A673 (cell line): ENCODE measurements around the gene CYP27C1. TPM values are rescaled to one million over a fixed set of nuclear protein-coding genes. Genes with fewer than 3 reads are reported as not detected.

ENCODE experiments used
- BruUV-seq: library from RNA; stranded (reverse); fragments of 400-500 nt; replicated peaks from 2 replicates; lab custom pipeline; 2021; lab: Mats Ljungman, UMichigan
- CTCF ChIA-PET: fragments of 300-600 bp; sonication (Branson Sonifier 250); formaldehyde crosslinking; loops from one replicate; lab custom pipeline; 2022; ENCODE audit warnings: antibody characterized with exemption; lab: Charles Lee
- POLR2A ChIA-PET: fragments of 300-600 bp; sonication (Branson Sonifier 250); formaldehyde crosslinking; loops from one replicate; lab custom pipeline; 2022; ENCODE audit warnings: antibody characterized with exemption; ENCODE audit not compliant: low non-redundant PET; lab: Charles Lee
- DNase-seq: peaks from one replicate; pipeline ENCODE4 v3.0.0-alpha.2; 2015; ENCODE audit warnings: low spot score
- H3K27ac ChIP-seq: fragments of 200-600 bp; sonication (generic); 2 replicates; pipeline ENCODE4 v1.5.1; 2016; ENCODE audit warnings: mixed run types, low read depth, mild to moderate bottlenecking, mixed read lengths, antibody characterized with exemption, low read length; ENCODE audit not compliant: poor library complexity, severe bottlenecking
- H3K27me3 ChIP-seq: fragments of 200-600 bp; sonication (generic); replicated peaks from 2 replicates; pipeline ENCODE4 v1.6.1; 2017; ENCODE audit warnings: mixed run types, low read depth, mild to moderate bottlenecking, mixed read lengths, antibody characterized with exemption, low read length; ENCODE audit not compliant: insufficient read depth, poor library complexity
- H3K36me3 ChIP-seq: fragments of 200-600 bp; sonication (generic); 2 replicates; pipeline ENCODE4 v1.6.1; 2016; ENCODE audit warnings: mixed run types, mild to moderate bottlenecking, mixed read lengths, antibody characterized with exemption, low read length; ENCODE audit not compliant: insufficient read depth, poor library complexity, severe bottlenecking
- H3K4me1 ChIP-seq: fragments of 200-600 bp; sonication (generic); 2 replicates; pipeline ENCODE4 v1.6.1; 2017; ENCODE audit warnings: mixed run types, mild to moderate bottlenecking, mixed read lengths, antibody characterized with exemption, low read length; ENCODE audit not compliant: insufficient read depth, poor library complexity, severe bottlenecking
- H3K4me3 ChIP-seq: fragments of 200-600 bp; sonication (generic); 2 replicates; pipeline ENCODE4 v1.5.1; 2016; ENCODE audit warnings: low read depth, mixed run types, mild to moderate bottlenecking, mixed read lengths, low read length; ENCODE audit not compliant: poor library complexity, severe bottlenecking
- H3K9me3 ChIP-seq: fragments of 200-600 bp; sonication (generic); 2 replicates; pipeline ENCODE4 v1.6.1; 2016; ENCODE audit warnings: mixed run types, low read depth, mild to moderate bottlenecking, mixed read lengths, antibody characterized with exemption, low read length; ENCODE audit not compliant: poor library complexity, severe bottlenecking
- EZH2 ChIP-seq: fragments of 200-600 bp; sonication (generic); IDR thresholded peaks from 2 replicates; pipeline ENCODE4 v1.6.1; 2017; ENCODE audit warnings: borderline replicate concordance, low read depth, mild to moderate bottlenecking, mixed read lengths, antibody characterized with exemption, low read length; ENCODE audit not compliant: poor library complexity, severe bottlenecking
- intact Hi-C: fragments of 100-400 bp; cut with micrococcal nuclease; formaldehyde crosslinking; loops from one replicate; pipeline ENCODE4 v1.10.0; 2022; ENCODE audit not compliant: unreplicated experiment
- total RNA-seq: library from RNA; stranded (reverse); gene quantifications from 2 replicates; pipeline ENCODE4 v1.2.3, GENCODE V29; 2021
- TF ChIP-seq, protein P1 (sequence below): fragments of 300-800, 200-600 bp; sonication (generic); conservative IDR thresholded peaks from 2 replicates; pipeline ENCODE4 v1.5.1; 2017; ENCODE audit warnings: low read depth, mild to moderate bottlenecking, antibody characterized with exemption, low read length, moderate library complexity, mixed read lengths

The CYP27C1 gene
- total RNA-seq, 1 experiment from 2014 or later = 4.2 TPM

DNA sequence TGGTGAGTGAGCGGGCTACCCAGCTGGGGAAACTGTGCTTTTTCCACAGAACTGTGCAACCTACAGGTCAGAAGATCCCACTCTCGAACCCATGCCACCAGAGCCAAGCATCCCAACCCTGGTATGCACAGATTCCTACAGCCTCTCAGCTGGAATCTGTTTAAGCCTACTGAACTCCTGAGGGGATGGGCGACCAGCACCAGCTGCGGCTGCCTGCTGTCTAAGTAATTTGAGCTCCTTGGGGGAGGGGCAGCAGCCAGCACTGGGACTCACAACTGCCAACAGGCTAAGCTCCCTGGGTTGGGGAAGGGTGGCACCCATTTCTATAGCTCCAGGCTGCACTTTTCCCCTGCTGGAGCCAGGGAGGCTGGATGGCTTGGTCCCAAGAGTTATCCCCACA, 11.8 kb downstream of the CYP27C1 start:
- H3K27ac ChIP-seq = peak overlapping the region; percentile 54
- no peaks in the 10 kb centered on the region for H3K9me3 ChIP-seq
- no peak overlapping the region for H3K4me3 ChIP-seq
- intact Hi-C loops = no loop called here
- CTCF ChIA-PET = no interaction called here
- peak; percentile 93 for DNase-seq
- TF ChIP-seq, protein P1, sequence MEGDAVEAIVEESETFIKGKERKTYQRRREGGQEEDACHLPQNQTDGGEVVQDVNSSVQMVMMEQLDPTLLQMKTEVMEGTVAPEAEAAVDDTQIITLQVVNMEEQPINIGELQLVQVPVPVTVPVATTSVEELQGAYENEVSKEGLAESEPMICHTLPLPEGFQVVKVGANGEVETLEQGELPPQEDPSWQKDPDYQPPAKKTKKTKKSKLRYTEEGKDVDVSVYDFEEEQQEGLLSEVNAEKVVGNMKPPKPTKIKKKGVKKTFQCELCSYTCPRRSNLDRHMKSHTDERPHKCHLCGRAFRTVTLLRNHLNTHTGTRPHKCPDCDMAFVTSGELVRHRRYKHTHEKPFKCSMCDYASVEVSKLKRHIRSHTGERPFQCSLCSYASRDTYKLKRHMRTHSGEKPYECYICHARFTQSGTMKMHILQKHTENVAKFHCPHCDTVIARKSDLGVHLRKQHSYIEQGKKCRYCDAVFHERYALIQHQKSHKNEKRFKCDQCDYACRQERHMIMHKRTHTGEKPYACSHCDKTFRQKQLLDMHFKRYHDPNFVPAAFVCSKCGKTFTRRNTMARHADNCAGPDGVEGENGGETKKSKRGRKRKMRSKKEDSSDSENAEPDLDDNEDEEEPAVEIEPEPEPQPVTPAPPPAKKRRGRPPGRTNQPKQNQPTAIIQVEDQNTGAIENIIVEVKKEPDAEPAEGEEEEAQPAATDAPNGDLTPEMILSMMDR = no peak
- no peak for TF ChIP-seq EZH2
- POLR2A ChIA-PET = interaction anchor here (0.7 kb wide), 1 partner anchor 50 kb away, joined by 3 read pairs; no protein-coding TSS in a partner anchor
- peaks cover 21% of the 10 kb centered on the region for H3K4me1 ChIP-seq
- no TSS peak for BruUV-seq
- H3K36me3 ChIP-seq = no peaks in the 10 kb centered on the region
- H3K27me3 ChIP-seq = no peaks in the 10 kb centered on the region

DNA sequence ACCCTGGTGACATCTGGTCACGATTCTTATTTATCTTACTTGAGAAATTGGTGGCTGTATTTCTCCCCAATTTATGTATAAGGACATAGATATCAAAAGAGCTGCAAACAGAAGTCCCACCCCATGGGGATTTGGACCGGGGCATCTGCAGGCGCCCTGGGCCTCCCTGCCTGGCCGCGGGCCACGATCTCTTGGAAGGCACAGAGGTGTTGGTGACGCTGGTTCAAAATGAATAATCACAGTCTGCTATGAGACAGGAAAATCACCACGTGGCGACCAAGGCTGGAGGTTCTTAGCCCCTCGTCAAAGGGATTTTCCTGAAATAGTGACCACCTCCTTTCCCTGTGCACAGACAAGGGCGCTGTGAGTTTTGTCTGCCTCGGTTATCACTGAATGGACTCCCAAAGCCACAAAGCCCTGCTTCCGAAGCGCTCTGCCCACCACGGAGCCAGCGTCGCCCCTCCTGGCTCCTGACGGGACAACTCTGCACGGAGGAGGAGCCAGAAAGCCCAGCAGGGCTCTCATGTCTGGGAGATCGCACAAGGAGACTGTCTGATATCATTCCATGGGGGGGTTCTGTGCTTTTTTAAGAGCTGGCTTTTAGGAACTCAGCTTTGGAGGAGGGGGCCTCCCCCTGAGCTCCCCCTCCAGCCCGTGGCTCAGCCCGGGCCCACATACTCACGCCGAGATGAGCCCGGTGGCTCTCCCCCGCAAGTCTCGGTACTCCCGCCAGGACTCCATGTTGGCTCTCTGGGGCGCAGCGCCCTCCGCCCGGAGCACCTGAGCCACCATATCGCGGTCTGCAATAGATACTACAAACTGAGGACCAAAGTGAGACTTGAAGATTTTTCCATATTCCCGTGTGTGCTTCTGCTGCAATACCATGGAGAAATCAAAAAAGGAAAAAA, 14.6 kb downstream of the CYP27C1 start:
- no peaks in the 10 kb centered on the region for H3K9me3 ChIP-seq
- H3K4me1 ChIP-seq = peaks cover 21% of the 10 kb centered on the region
- BruUV-seq = no TSS peak
- H3K36me3 ChIP-seq = no peaks in the 10 kb centered on the region
- H3K4me3 ChIP-seq = peak overlapping the region; percentile 37
- peak overlapping the region; percentile 45 for H3K27ac ChIP-seq
- no peaks in the 10 kb centered on the region for H3K27me3 ChIP-seq
- intact Hi-C loops = no loop called here
- peak; percentile 75 for DNase-seq
- ChIA-PET POLR2A (no interaction called here), CTCF (no interaction called here)
- TF ChIP-seq, protein P1 = no peak
- TF ChIP-seq EZH2 = no peak

DNA sequence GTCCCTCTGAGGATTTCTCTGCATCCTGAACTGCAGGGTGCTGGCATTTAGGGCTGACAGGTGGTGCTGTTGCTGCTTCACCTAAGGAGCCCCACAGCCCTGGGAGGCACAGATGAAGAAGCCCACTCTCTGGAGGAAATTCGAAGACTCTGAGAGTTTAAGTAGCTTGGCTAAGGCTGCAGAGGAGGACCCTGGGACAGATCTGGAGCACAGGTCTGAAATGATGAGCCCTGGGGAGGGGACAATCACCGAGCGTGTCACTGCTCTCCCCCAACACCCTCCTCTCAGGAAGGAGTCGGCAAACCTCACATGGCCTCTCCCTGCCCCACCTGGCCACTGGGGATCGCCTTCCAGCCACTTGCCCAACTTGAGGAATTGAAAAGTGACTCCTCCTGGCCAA, 18.6 kb downstream of the CYP27C1 start:
- BruUV-seq = no TSS peak

More for the DNA sequence above, 18.6 kb downstream of the CYP27C1 start:
- Histone ChIP-seq H3K36me3 (no peaks in the 10 kb centered on the region), H3K27me3 (no peaks in the 10 kb centered on the region), H3K4me3 (no peak overlapping the region), H3K27ac (no peak overlapping the region), H3K4me1 (peaks cover 11% of the 10 kb centered on the region), H3K9me3 (no peaks in the 10 kb centered on the region)
- TF ChIP-seq EZH2 = no peak
- TF ChIP-seq, protein P1 = no peak
- intact Hi-C loops = no loop called here
- DNase-seq = no peak
- POLR2A ChIA-PET = no interaction called here
- CTCF ChIA-PET = no interaction called here
